Spleen (tissue), 7 donors: ENCODE results near the gene SPACA7.

Source experiments
- POLR2A ChIP-seq, 3 donors: fragments of 450-650 bp; IDR thresholded peaks; one replicate each; pipeline ENCODE4 v1.5.1; 2017; ENCODE audit warnings: antibody characterized with exemption in 3 of 3, mild to moderate bottlenecking in 1 of 3
- TF ChIP-seq, protein P1 (sequence below), 11 experiments: fragments of 200-600 bp in 7 of 11; fragments of 450-650 bp in 4 of 11; sonication (generic) in 4 of 11; IDR thresholded peaks in 8 of 11; conservative IDR thresholded peaks in 3 of 11; 1 replicate in 7 of 11; 2 replicates in 4 of 11; pipeline versions ENCODE4 v1.4.0 to v1.8.0; 2016 to 2021; ENCODE audit warnings: antibody characterized with exemption in 11 of 11, inconsistent platforms in 4 of 11, mild to moderate bottlenecking in 1 of 11
- donor health status: DM: no; HTN: no; CAD: no; lungs with moderate emphysema.
- donor health status: DM: no; HTN: no; CAD: no.
- donor health status: DM: no; HTN: no; CAD: no.

DNA sequence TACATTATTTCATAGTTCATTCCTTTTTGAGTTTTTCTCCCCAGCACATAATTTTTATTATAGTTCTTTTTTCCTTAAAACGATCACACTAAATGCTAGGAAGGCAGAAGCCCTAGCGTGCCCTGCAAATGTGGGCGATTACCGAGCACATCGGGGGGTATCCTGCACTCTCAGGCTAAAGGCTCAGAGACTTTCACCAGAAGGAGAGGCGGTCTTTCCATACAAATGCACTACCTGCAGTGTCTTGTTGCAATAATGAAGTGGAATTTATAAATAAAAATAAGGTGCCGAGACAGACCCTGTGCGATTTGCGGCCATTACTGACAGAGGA, 29.3 kb upstream of the SPACA7 start:
- TF ChIP-seq POLR2A (IDR thresholded peaks at IDR 0.05): no peak
- TF ChIP-seq, protein P1, sequence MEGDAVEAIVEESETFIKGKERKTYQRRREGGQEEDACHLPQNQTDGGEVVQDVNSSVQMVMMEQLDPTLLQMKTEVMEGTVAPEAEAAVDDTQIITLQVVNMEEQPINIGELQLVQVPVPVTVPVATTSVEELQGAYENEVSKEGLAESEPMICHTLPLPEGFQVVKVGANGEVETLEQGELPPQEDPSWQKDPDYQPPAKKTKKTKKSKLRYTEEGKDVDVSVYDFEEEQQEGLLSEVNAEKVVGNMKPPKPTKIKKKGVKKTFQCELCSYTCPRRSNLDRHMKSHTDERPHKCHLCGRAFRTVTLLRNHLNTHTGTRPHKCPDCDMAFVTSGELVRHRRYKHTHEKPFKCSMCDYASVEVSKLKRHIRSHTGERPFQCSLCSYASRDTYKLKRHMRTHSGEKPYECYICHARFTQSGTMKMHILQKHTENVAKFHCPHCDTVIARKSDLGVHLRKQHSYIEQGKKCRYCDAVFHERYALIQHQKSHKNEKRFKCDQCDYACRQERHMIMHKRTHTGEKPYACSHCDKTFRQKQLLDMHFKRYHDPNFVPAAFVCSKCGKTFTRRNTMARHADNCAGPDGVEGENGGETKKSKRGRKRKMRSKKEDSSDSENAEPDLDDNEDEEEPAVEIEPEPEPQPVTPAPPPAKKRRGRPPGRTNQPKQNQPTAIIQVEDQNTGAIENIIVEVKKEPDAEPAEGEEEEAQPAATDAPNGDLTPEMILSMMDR (IDR thresholded peaks at IDR 0.05 in 8 of 11, conservative IDR thresholded peaks at IDR 0.05 in 3 of 11): no peak
